Measurements from ENCODE around the gene CTNNA2.

GRCh38 chr2:80519699-80520291 lies 1006.9 kb downstream of the CTNNA2 start:
- TF ChIP-seq CTCF (IDR thresholded peaks at IDR 0.05) (no peak), POLR2A (IDR thresholded peaks at IDR 0.05) (no peak), POLR2AphosphoS5 (IDR thresholded peaks at IDR 0.05; ENCODE audit: insufficient read depth in 1 of 2, low read depth in 1 of 2) (no peak)

All from vagina (tissue), 2 donors.